Esophagus muscularis mucosa (tissue), 4 donors: Measurements from ENCODE around the gene LTBP1.

Experiments used
- CTCF ChIP-seq, 3 experiments: fragments of 200-600 bp in 2 of 3; fragments of 450-650 bp in 1 of 3; sonication (generic) in 2 of 3; IDR thresholded peaks; one replicate each; pipeline ENCODE4 v1.5.1; 2017 to 2019; ENCODE audit warnings: antibody characterized with exemption in 3 of 3, mild to moderate bottlenecking in 2 of 3, moderate library complexity in 1 of 3
- EP300 ChIP-seq: sonication (generic); formaldehyde crosslinking; IDR thresholded peaks from one replicate; pipeline ENCODE4 v1.6.1; 2017; ENCODE audit warnings: antibody characterized with exemption
- POLR2A ChIP-seq: fragments of 450-650 bp; IDR thresholded peaks from one replicate; pipeline ENCODE4 v1.6.1; 2017; ENCODE audit warnings: antibody characterized with exemption, moderate library complexity, mild to moderate bottlenecking, low read depth
- POLR2AphosphoS5 ChIP-seq, 2 donors: sonication (generic); formaldehyde crosslinking; IDR thresholded peaks; one replicate each; pipeline ENCODE4 v1.6.1; 2017; ENCODE audit warnings: antibody characterized with exemption in 2 of 2

GRCh38 chr2:33130054-33130447, 183.3 kb downstream of the LTBP1 start:
- TF ChIP-seq CTCF (IDR thresholded peaks at IDR 0.05) (no peak), POLR2AphosphoS5 (IDR thresholded peaks at IDR 0.05) (no peak), EP300 (no peak), POLR2A (no peak)
